Fibroblast of skin of right biceps (primary cell): ENCODE results near the gene TPRX2.
"Not testable (repeated sequence)": the region's sequence is repeated elsewhere in the genome, so short reads cannot be mapped to it uniquely, and the experiment has no call there.

Source experiments
- DNase-seq: peaks from one replicate; pipeline ENCODE4 v3.0.0-alpha.2; 2013

The TPRX2 gene

DNA sequence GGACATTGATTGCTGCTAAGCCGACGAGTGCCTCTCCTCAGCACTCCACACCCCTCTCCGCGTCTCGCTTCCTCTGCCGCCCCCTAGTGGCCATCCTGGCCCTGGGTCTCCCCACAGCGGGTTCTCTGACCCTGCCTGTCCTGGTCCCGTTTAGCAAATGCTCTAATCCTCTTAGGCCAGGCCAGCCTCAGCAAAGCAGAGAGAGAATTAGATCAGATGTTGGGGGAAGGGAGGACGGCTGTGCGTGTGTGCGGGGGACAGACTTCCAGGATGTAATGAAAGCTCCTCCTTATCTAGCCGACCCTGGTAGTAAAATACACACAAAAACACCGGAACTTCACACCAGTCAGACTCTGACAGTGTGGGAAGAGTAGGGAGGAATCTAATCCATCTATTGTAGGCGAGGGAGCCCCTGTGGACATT lies 4.5 kb downstream of the TPRX2 start:
- DNase-seq = peak; percentile 53

DNA sequence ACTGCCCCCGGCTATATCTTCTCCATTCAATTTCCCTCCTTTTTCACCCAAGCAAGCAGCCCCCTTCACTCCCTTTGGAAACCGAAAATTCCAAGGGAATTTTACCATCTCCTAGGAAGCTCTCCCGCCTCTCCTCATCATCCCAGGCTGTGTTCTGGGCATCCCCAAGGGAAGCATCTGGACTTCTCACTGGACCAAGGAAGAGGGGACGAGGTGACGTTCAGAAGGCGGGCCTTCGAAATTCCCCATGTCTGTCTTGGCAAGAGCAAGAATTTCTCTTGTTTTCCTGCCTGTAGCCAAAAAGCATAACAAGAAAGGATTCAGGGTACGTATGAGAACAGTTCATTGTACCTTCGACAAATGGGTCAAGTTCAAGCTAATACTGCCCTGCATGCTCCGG lies 6.1 kb downstream of the TPRX2 start:
- no peak for DNase-seq

GRCh38 chr19:47878906-47879305 lies 19.9 kb downstream of the TPRX2 start:
- no peak for DNase-seq

DNA sequence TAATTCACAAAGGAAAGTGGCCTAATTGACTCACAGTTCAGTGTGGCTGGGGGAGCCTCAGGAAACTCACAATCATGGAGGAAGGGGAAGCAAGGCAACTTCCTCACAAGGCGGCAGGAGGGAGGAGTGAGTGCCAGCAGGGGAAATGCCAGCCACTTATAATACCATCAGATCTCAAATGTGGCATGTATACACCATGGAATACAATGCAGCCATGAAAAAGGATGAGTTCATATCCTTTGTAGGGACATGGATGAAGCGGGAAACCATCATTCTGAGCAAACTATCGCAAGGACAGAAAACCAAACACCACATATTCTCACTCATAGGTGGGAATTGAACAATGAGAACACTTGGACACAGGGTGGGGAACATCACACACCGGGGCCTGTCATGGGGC lies 20.4 kb downstream of the TPRX2 start:
- not testable (repeated sequence) for DNase-seq

- no peak for DNase-seq
Measured at GRCh38 chr19:47881757-47882156, 22.7 kb downstream of the TPRX2 start.

DNA sequence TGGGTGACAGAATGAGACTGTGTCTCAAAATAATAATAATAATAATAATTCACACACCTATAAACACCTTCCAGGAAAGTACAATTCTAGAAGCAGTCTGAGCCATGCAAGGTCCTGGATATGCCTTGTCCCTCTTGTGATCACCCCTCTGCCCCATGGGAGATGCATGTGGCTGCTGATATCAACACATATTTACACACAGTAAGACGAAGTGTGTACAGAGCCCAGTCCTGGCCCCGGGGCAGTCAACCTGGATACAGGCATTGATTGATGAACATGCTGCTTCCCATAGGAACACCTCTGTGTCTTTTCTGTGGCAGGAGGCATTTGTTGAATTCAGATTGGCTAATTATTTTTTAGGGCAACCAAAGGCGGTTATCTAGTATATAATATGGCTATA lies 23.9 kb downstream of the TPRX2 start:
- DNase-seq = no peak

DNA sequence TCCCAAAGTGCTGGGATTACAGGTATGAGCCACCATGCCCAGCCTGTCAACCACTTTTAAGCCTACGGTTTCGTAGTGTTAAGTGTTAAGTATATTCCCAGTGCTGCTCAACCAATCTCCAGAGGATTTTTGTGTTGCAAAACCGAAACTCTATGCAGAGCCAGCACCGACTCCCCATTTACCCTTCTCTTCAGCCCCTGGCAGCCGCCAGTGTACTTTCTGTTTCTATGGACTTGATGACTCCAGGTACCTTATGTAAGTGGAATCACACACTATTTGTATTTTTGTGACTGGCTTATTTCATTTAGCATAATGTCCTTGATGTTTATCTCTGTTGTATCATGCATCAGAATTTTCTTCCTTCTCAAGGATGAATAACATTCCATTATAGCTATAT lies 26.0 kb downstream of the TPRX2 start:
- no peak for DNase-seq

- DNase-seq = no peak
Measured at GRCh38 chr19:47886010-47886559, 27.1 kb downstream of the TPRX2 start, which contains the start of gene SULT2A1. SULT2A1 (minus strand) TSS chr19:47886315; CDS start chr19:47886257, 58 bp downstream.

DNA sequence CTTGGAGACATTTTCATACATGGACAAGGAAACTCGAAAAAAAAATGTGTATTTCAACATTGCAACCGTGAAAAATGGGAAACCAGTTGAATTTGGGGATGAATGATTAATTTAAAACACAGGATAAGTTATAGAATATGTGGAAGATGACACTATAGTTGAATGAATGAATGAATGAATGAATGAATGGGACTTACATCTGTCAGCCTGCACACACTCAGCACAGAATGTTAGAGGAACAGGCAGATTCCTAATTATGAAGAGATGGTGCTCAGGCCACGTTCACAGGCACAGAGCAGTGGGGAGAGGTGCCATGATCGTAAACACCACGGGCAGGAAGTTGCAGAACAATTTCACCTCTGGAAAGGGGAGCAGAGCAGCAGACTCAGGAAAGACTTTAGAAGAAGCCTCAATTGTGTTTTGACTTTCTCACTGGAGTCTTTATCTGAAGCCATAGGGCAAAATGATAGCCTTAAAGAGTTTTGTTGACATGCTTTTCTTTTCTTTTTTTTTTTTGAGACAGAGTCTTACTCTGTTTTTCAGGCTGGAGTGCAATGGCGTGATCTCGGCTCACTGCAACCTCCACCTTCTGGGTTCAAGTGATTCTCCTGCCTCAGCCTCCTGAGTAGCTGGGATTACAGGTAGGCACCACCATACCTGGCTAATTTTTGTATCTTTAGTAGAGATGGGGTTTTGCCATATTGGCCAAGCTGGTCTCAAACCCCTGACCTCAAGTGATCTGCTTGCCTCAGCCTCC lies 32.0 kb downstream of the TPRX2 start:
- DNase-seq = no peak

GRCh38 chr19:47891622-47891922 lies 32.5 kb downstream of the TPRX2 start:
- no peak for DNase-seq

GRCh38 chr19:47891923-47892666 lies 33.1 kb downstream of the TPRX2 start:
- no peak for DNase-seq

- no peak for DNase-seq
Measured at GRCh38 chr19:47895165-47895782, 36.2 kb downstream of the TPRX2 start.

DNA sequence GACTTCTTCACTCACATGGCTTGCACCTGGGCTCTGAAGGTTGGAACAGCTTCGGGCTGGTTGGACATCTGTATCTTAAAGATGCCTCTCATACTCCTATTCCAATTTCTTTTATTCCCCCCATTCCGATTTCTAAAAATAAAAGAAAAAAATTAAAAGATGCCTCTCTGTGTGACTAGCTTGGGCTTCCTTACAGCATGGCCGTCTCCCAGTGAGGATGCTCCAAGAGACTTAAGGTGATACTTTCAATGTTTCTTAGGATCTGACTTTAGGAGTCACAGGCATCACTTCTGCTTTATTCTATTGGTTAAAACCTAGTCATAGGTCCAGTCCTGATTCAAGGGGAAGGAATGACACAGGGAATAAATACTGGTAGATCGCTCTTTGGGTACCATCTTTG lies 37.0 kb downstream of the TPRX2 start:
- DNase-seq = no peak

DNA sequence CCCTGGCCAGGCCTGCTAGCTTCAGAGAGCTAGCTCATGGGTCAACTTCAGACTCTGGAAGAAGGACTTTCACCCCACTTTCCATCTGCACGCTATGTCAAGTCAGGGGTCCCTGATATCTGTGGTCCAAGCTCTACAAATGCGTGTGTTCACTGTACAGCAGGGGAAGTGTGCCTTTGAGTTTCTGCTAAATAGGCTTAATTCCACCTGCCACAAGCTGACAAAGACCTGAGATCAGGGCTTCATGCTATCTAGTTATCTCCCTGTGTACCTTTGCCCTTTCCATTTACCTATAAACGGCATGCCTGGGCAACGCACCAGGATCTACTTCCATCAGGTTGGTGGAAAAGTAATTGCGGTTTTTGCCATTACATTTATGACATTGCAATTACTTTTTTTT lies 37.7 kb downstream of the TPRX2 start:
- no peak for DNase-seq

DNA sequence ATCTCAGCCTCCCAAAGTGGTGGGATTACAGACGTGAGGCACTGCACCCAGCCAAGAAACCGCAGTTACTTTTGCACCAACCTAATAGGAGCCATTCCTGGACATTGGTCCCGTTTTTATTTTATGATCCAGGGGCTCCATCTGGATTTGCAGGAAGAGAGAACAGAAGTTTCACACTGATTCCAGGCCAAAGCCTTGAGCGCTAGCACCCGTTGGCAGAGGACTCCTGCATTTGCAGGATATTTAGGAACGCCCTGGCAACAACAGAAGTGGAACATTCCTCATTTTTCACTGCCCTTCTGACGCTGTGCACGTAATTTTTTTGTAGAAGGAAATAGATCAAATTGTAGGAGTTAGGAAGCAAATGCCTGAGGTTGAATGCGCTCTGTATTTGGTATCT lies 38.8 kb downstream of the TPRX2 start:
- DNase-seq = no peak

GRCh38 chr19:47899335-47899734 lies 40.3 kb downstream of the TPRX2 start:
- DNase-seq = no peak

DNA sequence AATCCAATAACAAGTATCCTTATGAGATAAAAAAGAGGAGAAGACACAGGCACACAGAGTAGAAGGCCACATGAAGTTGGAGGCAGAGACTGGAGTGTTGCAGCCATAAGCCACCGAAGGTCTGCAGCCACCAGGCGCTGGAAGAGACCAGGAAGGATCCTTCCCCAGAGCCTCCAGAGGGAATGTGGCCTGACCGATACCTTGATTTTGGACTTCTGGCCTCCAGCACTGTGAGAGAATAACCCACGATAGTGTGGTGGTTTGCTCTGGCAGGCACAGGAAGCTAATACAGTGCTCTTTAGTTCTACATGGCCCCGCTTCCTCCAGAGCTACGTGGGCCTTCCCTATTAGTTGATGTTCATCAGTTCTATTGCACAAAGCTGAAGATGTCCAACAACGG lies 42.3 kb downstream of the TPRX2 start:
- DNase-seq = no peak

GRCh38 chr19:47909350-47909749 lies 50.3 kb downstream of the TPRX2 start:
- DNase-seq = not testable (repeated sequence)

- not testable (repeated sequence) for DNase-seq
Measured at GRCh38 chr19:47910191-47910590, 51.2 kb downstream of the TPRX2 start.
